HG03571 (cell line): ENCODE results near the gene PPIP5K2.

Experiments
- ATAC-seq: cut with Tn5 transposase; IDR thresholded peaks from one replicate; pipeline ENCODE4 v1.9.1; 2021; ENCODE audit not compliant: unreplicated experiment

Gene PPIP5K2

DNA sequence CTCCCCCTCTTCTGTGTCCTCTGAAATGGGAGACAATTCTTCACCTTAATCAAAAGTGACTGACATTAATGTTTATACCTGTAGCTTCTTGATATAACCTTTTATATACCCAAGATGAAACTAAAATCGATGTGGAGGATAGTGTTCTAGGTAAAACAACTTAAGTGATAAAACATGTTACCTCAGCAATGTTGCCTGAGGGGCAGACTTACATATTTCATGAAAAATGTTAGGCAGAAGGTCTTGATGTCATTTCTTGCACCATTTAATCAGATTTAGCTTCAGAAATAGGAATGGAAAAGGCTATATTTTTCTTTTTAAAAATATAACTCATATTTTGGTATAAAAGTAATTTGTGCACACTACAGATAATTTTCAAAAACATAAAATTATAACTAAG lies 115.8 kb downstream of the PPIP5K2 start:
- ATAC-seq: no peak

GRCh38 chr5:103237778-103238177 lies 117.7 kb downstream of the PPIP5K2 start:
- ATAC-seq: no peak

GRCh38 chr5:103243665-103244064 lies 123.6 kb downstream of the PPIP5K2 start:
- ATAC-seq: no peak

DNA sequence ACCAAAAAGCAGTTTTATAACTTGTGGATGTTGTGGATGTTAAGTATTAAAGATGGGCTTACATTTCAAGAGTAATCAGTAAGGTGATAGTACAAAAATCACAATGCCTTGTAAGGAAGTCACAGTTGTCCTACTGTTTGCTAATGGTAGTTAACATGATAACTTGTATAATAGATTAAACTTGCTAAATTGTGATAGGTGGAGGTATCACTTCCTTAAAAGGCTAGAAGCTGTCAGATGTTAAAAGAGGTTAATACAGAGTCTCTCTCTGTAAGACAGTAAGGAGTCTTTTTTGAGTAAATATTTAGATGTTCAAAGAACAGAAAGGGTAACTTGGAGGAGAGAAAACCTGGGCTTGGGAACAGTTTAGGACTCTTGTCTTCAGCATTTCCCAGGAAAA lies 124.3 kb downstream of the PPIP5K2 start:
- ATAC-seq: no peak

- ATAC-seq: no peak
Measured at GRCh38 chr5:103245761-103246160, 125.7 kb downstream of the PPIP5K2 start.

DNA sequence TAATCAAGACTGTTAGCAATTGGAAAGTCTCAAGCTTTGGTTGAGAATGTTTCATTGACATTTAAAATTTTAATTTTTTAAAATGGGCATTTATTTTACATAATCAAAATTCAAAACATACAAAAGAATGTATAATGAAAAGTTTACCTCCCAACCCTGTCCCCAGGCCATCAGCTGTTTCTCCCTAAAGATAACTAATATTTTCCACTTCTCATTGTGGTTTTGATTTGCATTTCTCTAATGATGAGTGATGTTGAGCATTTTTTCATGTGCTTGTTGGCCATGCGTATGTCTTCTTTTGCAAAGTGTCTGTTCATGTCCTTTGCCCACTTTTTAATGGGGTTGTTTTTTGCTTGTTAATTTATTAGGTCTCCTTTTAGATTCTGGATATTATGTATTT lies 127.0 kb downstream of the PPIP5K2 start:
- ATAC-seq: no peak

DNA sequence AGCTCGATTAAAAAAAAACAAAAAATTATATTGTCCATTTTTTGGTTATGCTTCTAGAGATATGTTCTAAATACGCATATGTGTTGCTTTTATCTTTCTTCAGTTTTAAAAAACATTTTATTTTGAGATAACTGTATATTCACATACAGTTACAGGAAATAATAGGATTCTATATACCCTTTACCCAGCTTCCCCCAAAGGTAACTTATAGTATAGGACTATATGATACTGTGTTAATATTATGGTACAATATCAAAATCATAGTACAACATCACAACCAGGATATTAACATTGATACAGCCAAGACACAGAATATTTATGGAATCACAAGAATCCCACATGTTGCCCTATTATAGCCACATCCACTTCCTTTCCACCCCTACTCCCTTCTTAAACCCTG lies 129.0 kb downstream of the PPIP5K2 start:
- no peak for ATAC-seq

DNA sequence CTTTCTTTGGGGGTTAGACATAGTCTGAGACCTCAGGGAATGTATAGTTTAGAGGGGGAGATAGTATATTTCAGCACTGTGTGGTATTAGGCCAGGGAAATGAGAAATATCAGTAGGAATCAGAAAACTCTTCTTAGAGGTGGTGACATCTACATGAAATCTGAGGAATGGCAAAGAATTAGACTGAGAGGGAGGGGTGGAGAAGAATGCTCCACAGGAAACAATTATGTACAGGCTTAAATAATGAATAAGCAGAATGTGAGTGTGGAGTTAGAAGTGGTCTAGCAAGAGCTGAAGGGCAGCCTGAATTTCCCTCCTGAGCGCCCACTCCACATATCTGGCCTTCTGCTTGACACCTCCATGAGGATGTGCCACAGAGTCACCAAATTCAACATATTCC lies 134.8 kb downstream of the PPIP5K2 start:
- ATAC-seq: no peak

DNA sequence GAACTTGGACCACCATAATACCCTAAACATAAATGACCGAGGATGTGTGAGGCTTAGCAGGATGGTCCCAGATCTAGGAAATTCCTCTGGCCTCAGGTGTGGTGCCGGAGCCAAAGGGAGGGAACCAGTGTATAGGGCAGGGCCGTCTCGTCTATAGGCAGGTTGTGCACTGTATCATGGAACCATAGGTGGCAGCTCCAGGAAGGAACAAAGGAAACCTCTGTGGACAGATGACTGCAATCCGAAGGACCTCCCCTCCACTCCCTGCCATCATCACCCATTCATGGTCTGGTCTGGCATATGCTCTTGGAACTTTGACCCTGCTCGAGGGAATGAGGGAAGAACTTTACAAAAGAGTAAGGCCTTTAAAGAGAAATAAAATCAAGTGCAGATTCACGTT lies 135.6 kb downstream of the PPIP5K2 start:
- ATAC-seq: no peak

- ATAC-seq: no peak
Measured at GRCh38 chr5:103256178-103256577, 136.1 kb downstream of the PPIP5K2 start.

- peak; percentile 78 for ATAC-seq
Measured at GRCh38 chr5:103258368-103258956, 138.4 kb downstream of the PPIP5K2 start, which contains the start of gene MACIR. MACIR (plus strand) TSS chr5:103258763; CDS start chr5:103275920, 17,157 bp downstream.

DNA sequence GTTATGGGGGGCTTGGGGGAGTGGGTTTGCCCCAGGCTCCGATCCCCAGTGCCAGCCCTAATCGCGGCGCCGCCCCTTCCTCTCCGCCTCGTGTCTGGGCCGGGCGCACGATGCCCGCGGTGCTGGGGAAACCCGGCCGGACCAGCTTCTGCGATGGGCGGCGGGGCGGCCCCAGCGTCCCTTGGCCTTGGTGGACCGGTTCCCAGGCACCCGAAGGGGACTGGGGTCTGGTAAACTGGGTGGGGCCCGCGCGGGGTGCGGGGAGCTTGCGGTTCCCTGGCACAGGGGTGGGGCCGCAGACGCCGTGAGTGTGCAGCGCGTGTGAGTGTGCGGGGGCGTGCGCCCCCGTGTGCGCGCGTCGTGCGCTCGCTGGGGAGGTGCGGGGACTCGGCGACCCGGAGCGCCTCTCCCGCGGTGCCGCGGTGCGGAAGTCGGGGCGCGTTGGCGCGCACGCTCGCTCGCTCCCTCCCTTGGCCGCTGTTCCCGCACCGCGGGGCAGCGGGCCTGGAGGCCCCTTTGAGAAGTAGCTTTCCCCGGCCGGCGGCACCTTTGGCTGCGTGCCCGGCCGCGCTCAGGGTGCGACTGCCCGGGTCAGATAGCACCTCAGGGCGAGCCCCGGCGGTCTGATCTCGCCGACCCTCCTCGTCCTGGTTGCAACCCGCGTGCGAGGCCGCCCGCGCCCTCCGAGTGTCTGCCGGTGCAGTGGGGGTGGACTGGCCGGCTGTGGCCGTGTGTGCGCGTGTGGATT lies 139.0 kb downstream of the PPIP5K2 start:
- ATAC-seq: peak; percentile 34

DNA sequence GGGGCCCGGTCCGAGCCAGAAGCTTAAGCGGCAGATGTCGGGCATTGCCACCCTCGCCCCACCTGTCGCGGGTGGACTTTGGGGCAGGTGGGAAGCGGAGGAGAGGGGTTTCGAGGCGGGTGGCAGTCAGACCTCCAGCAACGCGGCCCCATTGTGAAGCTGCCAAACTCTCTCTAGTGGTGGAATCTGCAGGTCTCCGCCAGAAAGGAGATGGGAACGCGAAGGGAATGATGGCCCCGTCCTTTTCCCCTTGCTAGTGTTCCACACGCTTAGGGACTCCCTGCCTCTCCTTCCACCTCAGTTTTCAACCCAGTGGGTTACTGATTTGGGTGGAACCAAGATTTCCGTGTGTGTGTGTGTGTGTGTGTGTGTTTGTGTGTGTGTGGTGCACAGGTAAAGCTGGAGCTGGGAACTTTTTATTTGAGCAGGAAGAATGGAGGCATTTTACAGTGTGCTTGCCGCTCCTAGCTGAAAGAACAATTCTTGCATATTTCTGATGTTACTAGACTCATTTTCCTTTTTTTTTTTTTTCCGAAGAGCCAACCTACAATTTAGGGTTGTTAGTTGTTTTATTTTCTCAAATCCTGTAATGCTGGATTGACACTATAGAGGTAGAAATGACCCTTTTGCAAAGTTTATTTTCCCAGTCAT lies 139.7 kb downstream of the PPIP5K2 start:
- ATAC-seq: no peak

DNA sequence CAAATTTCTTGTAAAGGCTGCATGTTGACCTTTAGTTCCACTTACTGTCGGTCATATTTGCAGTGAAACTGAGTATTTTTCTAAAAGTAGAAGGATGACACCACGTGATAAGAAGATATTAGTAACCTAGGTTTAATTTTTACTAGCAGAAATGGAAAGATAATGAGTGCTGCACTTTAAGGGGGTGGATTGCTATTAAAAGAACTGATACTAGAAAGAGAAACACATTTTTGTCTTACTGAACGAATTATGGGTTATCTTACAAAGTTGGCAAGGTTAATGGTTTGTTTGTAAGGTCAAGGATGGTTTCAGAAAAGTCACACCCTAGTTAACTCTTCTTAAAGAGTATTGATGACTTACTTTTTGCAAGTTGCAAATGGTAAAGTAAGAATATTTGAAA lies 140.8 kb downstream of the PPIP5K2 start:
- peak; percentile 30 for ATAC-seq
